SK-MEL-5 (cell line): ENCODE data around the gene PRELID2. TPM values are rescaled to one million over a fixed set of nuclear protein-coding genes. Genes with fewer than 3 reads are reported as not detected.
"Not testable (repeated sequence)": the region's sequence is repeated elsewhere in the genome, so short reads cannot be mapped to it uniquely, and the experiment has no call there.

Source experiments
- DNase-seq: peaks from one replicate; pipeline ENCODE4 v3.0.0-alpha.2; 2016; ENCODE audit warnings: low read depth, low spot score
- in situ Hi-C: cut with HindIII; loops from 2 replicates; pipeline ENCODE4 v1.10.0; 2016; ENCODE audit warnings: low sequenced_read_pairs, high pct_unique_total_duplicates, low pct_unique_long_range_greater_than_20kb
- polyA plus RNA-seq, 2 experiments: library from polyadenylated mRNA; depleted of rRNA; stranded (reverse); fragments of >200 nt; gene quantifications; 2 replicates each; pipeline ENCODE4 v1.2.3, GENCODE V29; 2015
- total RNA-seq: library from RNA; depleted of rRNA; stranded (reverse); fragments of >200 nt; shearing (Covaris generic); gene quantifications from 2 replicates; pipeline ENCODE4 v1.2.3, GENCODE V29; 2014; rRNA removed

Gene PRELID2
- total RNA-seq = 19.1 and 22.6 TPM in 2 replicates
- 6.3 and 8.6 TPM in 2 replicates for polyA plus RNA-seq (2015; cell fraction: cytosol; rRNA removed)
- 1.2 and 2.2 TPM in 2 replicates for polyA plus RNA-seq (2015; cell fraction: nucleus; rRNA removed)

- in situ Hi-C loops = no loop called here
- DNase-seq = peak; percentile 85
These were observed at the start of gene PRELID2 for GRCh38 chr5:145834917-145835847. Gene PRELID2 (minus strand): TSS chr5:145835342. CDS start chr5:145835251, 91 bp downstream.

- DNase-seq = no peak
- in situ Hi-C loops = no loop called here
These were observed 39.6 kb upstream of the PRELID2 start for GRCh38 chr5:145874765-145875164.

DNA sequence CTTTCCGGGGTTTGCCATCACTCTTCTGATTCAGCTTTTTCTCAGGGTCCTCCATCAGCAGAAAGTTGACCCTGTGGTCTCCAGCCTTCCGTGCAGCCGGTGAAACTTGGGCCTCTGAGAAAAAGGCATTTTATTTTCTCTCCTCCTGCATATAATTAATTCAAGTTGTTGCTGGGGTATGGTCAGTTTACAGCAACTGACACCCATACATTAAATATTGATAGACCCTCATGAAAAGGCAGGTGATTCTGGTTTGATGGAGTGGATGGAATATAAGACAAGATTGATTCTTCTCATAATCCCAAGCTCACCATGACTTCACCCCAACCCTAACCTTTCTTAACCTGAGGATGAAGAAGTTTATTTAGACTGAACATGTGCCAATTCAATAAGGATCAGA, 37.8 kb upstream of the PRELID2 start, which contains the start of gene GRXCR2:
GRXCR2 (minus strand) TSS at position 101 of the 400 bp plus-strand sequence; CDS start at position 55, 46 bp downstream.
- in situ Hi-C loops = no loop called here
- DNase-seq = no peak

DNA sequence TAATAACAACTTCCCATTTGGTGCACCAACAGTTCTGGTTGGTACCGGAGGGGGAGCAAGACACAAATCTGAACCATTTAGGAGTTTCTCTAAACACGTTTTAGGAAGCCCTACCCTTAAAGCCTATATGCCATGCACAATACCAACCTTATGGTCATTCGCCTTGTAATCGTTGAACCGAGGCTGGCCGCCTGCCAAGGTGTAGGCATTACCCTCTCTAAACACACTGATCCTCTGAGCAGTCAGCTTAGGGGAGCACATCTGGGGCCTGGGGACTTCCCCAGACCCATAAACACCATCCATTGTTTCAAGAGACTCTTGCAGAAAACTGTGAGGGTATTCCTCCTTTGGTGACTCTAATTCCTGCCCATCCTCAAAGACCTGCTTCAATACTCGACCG, 37.3 kb upstream of the PRELID2 start:
- in situ Hi-C loops = no loop called here
- DNase-seq = no peak

DNA sequence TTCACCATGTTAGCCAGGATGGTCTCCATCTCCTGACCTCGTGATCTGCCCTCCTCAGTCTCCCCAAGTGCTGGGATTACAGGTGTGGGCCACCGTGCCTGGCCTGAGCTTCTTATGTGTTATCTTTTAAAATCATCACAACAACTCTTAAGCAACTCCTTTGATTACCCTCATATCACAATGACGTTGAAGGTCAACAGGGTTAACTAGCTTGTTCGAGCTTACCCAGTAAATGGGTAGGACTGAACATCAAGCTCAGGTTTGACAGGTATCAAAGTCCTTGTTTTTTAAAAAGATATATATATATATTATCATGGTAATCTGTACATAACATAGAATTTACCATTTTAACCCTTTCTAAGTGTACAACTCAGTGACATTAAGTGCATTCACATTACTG, 34.6 kb upstream of the PRELID2 start:
- DNase-seq = no peak
- in situ Hi-C loops = no loop called here

- DNase-seq = no peak
- in situ Hi-C loops = no loop called here
These were observed 32.7 kb upstream of the PRELID2 start for GRCh38 chr5:145867806-145868205.

GRCh38 chr5:145864432-145864831, 29.3 kb upstream of the PRELID2 start:
- in situ Hi-C loops, DNase-seq: not testable (repeated sequence)

DNA sequence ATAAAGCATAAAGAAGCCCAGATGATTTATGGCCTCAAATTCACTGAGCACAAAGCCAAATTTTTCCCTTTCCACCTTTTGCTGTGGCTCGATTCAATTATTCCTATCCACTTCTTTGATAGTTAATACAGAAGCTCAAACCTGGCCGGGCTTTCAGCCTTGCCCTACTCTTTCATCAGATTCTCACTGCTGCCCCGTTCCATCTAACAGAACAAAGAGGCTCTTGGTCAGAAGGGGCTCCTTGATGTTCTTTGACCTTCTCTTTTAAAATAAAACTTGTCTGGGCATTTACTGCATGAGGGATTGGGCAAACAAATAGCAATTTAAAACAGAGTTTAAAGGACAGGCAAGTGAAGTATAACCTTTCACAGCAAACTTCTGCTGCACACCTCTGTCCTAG, 27.9 kb upstream of the PRELID2 start:
- DNase-seq = no peak
- in situ Hi-C loops = no loop called here

GRCh38 chr5:145859897-145860296, 24.8 kb upstream of the PRELID2 start:
- in situ Hi-C loops = no loop called here
- DNase-seq = peak; percentile 11

DNA sequence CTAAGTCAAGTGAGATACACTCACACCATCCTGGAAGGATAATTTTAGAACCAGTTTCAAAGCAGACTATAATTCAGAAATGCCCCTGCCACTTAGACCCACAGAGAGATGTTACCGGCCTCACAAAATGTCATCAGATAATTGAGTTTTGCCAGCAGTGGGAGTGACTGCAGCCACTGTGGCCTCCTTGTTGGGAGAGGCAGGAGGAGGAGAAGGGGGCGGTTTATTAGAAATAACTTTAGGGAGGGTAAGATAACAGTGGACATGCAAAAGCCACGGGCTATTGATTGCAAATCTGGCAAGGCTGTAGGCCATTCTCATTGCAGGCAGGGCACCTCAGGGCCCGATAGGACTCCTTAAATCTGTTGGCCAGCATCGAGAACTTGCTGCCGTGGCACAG, 24.3 kb upstream of the PRELID2 start:
- no peak for DNase-seq

GRCh38 chr5:145858959-145859358, 23.8 kb upstream of the PRELID2 start:
- in situ Hi-C loops = no loop called here
- no peak for DNase-seq

More for the DNA sequence above, 24.3 kb upstream of the PRELID2 start:
- in situ Hi-C loops = no loop called here

DNA sequence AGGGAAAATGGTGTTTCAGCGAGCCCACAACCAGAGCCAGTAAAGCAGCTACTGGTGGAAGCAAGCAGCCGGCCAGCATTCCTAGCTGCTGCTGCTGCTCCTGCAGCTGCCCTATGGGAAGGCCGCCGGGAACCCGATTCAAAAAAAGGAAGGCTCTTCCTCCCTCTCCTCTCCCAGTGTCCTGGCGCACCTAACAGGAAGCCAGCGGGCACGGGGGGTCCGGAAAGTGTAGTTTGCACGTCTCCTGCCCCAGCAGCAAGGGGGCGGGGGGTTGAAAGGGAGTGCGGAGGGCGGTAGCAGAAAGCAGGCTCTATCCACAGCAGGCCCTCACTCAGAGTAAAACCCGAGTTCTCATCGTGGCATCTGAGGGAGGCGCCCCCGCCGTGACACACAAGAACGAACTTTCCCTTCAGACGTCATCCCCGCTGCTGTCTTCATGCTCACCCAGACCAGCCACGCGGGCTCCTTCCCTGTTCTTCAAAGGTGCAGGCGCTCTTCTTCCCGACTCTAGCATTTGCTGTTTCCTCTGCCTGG, 21.2 kb upstream of the PRELID2 start:
- DNase-seq = no peak
- in situ Hi-C loops = no loop called here

DNA sequence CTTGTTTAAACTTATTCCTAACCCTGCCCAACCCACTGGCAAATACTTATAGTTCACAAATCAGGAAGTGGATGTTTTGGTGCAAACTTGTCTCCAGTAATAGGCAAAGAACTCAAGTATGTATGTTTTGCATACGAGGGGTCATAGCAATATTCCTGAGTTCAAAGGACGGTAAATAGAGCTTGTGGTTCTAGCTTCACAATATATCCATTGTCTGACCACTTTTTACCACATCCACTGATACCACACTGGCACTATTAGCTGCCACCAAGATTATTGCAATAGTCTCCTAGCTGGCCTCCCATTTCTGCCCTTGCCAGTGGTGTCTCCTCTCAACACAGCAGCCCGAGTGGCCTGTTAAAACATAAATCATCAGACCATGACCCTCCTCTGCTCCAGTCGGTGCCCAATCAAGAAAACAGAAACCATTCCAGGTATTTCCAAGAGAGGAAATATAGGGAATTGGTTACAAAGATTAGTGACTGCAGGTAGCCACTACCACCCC, 20.7 kb upstream of the PRELID2 start:
- in situ Hi-C loops = no loop called here

DNA sequence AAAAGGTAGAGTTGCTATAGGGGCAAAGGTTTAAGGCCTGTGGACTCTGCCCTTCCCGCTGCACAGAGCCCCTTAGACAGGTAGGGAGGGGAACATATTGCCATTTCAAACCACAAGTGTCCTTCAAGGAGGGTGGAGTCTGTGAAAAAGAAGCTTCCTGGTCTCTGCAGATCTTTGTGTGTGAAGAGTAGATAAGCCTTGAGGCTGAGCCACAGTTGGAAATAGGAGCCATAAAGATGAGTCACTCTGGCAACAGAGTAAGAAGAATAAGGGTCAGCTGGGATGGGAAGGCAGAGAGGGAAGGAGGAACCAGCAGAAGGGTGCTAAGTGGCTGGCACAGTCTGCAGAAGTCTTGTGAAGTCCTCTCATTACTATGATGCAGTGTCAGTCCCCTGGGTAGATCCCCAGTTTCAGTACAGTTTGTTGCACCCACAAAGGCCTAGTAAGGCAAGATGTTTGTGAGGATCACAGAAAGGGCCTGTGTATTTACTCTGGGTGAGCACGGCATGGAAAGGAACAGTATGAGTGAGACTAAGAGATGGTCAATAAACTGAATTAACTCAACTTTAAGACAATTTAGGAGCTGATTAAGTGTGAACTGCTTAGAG, 19.6 kb upstream of the PRELID2 start:
- in situ Hi-C loops = no loop called here
- peak; percentile 20 for DNase-seq

More for the DNA sequence above, 20.7 kb upstream of the PRELID2 start:
- no peak for DNase-seq

DNA sequence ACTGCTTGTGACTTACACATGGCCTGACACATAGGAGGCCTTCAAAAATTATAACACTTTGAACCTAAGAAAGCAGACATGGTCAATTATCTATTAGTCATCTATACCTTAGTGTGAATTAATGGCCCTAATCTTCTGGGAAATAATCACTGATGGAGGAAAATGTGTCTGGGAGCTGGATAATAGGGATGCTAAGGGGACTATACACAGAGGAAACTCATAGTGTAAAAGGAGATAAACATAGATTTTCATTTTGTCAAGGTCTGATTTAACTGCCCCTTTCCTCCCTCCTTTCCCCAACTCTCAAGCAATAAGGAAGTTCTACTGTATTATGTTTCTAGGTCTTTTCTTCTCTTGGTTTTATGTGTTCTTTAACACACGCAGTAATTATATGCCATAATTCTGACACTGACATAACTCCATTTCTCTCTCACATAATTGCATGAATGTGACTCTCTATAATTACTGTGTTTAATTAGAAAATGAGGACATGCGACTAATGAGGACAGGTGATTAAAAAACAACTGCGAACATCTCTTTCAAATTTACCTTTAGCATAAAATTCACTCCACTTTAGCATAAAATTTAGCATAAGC, 18.7 kb upstream of the PRELID2 start:
- in situ Hi-C loops = no loop called here
- no peak for DNase-seq

DNA sequence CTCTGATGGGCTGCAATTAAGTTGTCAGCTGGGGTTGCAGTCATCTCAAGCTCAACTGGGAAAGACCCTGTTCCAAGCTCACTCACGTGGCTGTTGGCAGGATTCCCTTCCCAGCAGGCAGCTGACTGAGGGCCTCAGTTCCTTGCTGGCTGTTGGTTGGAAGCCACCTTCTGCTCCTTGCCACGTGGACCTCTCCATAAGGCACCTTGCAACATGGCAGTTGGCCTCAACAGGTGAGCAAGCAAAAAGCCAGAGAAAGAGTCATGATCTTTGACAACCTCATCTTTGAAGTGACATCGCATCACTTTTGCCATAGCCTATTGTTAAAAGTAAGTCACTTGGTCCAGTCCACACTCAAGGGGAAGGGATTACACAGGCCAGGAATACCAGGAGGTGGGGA, 17.8 kb upstream of the PRELID2 start:
- in situ Hi-C loops = no loop called here
- DNase-seq = no peak

- DNase-seq = no peak
- in situ Hi-C loops = no loop called here
These were observed 13.7 kb upstream of the PRELID2 start for GRCh38 chr5:145848854-145849253.
